HG02759 (cell line): Measurements from ENCODE around the gene EDNRB.
"Not testable (repeated sequence)": the region's sequence is repeated elsewhere in the genome, so short reads cannot be mapped to it uniquely, and the experiment has no call there.

Source experiments
- ATAC-seq: cut with Tn5 transposase; IDR thresholded peaks from one replicate; pipeline ENCODE4 v1.9.1; 2021; ENCODE audit warnings: mild to moderate bottlenecking, moderate library complexity; ENCODE audit not compliant: unreplicated experiment

EDNRB gene

GRCh38 chr13:77918391-77919245 is at the start of gene EDNRB:
Gene EDNRB, minus strand, starts transcription at chr13:77918831. Its CDS starts 258 bp downstream, at chr13:77918573.
- ATAC-seq: peak; percentile 51

- ATAC-seq: no peak
These were observed 48.0 kb upstream of the EDNRB start for GRCh38 chr13:77966671-77967070.

GRCh38 chr13:77952737-77953136 is 34.1 kb upstream of the EDNRB start:
- no peak for ATAC-seq

- ATAC-seq: no peak
These were observed 33.6 kb upstream of the EDNRB start for GRCh38 chr13:77952276-77952675.

- no peak for ATAC-seq
These were observed 27.9 kb upstream of the EDNRB start for GRCh38 chr13:77946522-77946921.

- not testable (repeated sequence) for ATAC-seq
These were observed 16.4 kb upstream of the EDNRB start for GRCh38 chr13:77935063-77935462.

- peak; percentile 67 for ATAC-seq
These were observed 11.8 kb upstream of the EDNRB start for GRCh38 chr13:77930430-77930829.

- ATAC-seq: peak; percentile 94
These were observed 10.3 kb upstream of the EDNRB start for GRCh38 chr13:77928909-77929308.

- no peak for ATAC-seq
These were observed 7.0 kb upstream of the EDNRB start for GRCh38 chr13:77925616-77926015.

GRCh38 chr13:77919921-77920294 is 1.3 kb upstream of the EDNRB start:
- ATAC-seq: peak; percentile 11

- ATAC-seq: peak; percentile 42
These were observed 752 bp upstream of the EDNRB start for GRCh38 chr13:77919246-77919920.

- ATAC-seq: no peak
These were observed 2.1 kb downstream of the EDNRB start for GRCh38 chr13:77916488-77916887.

- ATAC-seq: no peak
These were observed 2.9 kb downstream of the EDNRB start for GRCh38 chr13:77915686-77916085.

GRCh38 chr13:77913003-77913402 is 5.6 kb downstream of the EDNRB start:
- ATAC-seq: no peak

GRCh38 chr13:77911751-77912150 is 6.9 kb downstream of the EDNRB start:
- no peak for ATAC-seq

GRCh38 chr13:77909827-77910226 is 8.8 kb downstream of the EDNRB start:
- ATAC-seq: no peak

- ATAC-seq: no peak
These were observed 10.1 kb downstream of the EDNRB start for GRCh38 chr13:77908531-77908930.

- ATAC-seq: no peak
These were observed 10.8 kb downstream of the EDNRB start for GRCh38 chr13:77907666-77908341.

GRCh38 chr13:77904031-77904430 is 14.6 kb downstream of the EDNRB start:
- ATAC-seq: no peak

- ATAC-seq: no peak
These were observed 15.2 kb downstream of the EDNRB start for GRCh38 chr13:77903435-77903834.

- no peak for ATAC-seq
These were observed 16.2 kb downstream of the EDNRB start for GRCh38 chr13:77902319-77902963.
